ENCODE results near the gene DNM3. TPM values are rescaled to one million over a fixed set of nuclear protein-coding genes. Genes with fewer than 3 reads are reported as not detected.
A peak's percentile ranks its signal among the peaks of the same experiment; 100 is the strongest.
"Not testable (repeated sequence)": the region's sequence is repeated elsewhere in the genome, so short reads cannot be mapped to it uniquely, and the experiment has no call there.

DNM3 gene
- total RNA-seq, 1 donor from 2014 or later: 1.8 TPM

GRCh38 chr1:171798765-171799164, 42.5 kb upstream of the DNM3 start:
- TF ChIP-seq CTCF (conservative IDR thresholded peaks at IDR 0.05; ENCODE audit: low read depth, low read length): no peak
- no peak for DNase-seq (ENCODE audit: low read depth)
- H3K4me3 ChIP-seq (ENCODE audit: low read depth, low read length): no peak overlapping the region

GRCh38 chr1:171799166-171799565, 42.1 kb upstream of the DNM3 start:
- TF ChIP-seq CTCF (conservative IDR thresholded peaks at IDR 0.05; ENCODE audit: low read depth, low read length): no peak
- no peak overlapping the region for H3K4me3 ChIP-seq (ENCODE audit: low read depth, low read length)
- no peak for DNase-seq (ENCODE audit: low read depth)

- not testable (repeated sequence) for DNase-seq (ENCODE audit: low read depth); H3K4me3 ChIP-seq (ENCODE audit: low read depth, low read length)
These were observed 41.6 kb upstream of the DNM3 start for GRCh38 chr1:171799698-171800097.

GRCh38 chr1:171800342-171800741, 41.0 kb upstream of the DNM3 start:
- no peak overlapping the region for H3K4me3 ChIP-seq (ENCODE audit: low read depth, low read length)
- peak; percentile 25 for TF ChIP-seq CTCF (conservative IDR thresholded peaks at IDR 0.05; ENCODE audit: low read depth, low read length)
- no peak for DNase-seq (ENCODE audit: low read depth)

GRCh38 chr1:171800851-171801250, 40.4 kb upstream of the DNM3 start:
- H3K4me3 ChIP-seq (ENCODE audit: low read depth, low read length): no peak overlapping the region
- TF ChIP-seq CTCF (conservative IDR thresholded peaks at IDR 0.05; ENCODE audit: low read depth, low read length): no peak
- DNase-seq (ENCODE audit: low read depth): no peak

- no peak for DNase-seq (ENCODE audit: low read depth)
- TF ChIP-seq CTCF (conservative IDR thresholded peaks at IDR 0.05; ENCODE audit: low read depth, low read length): peak; percentile 86
- no peak overlapping the region for H3K4me3 ChIP-seq (ENCODE audit: low read depth, low read length)
These were observed 39.8 kb upstream of the DNM3 start for GRCh38 chr1:171801487-171801891.

- no peak overlapping the region for H3K4me3 ChIP-seq (ENCODE audit: low read depth, low read length)
- DNase-seq (ENCODE audit: low read depth): no peak
- peak; percentile 27 for TF ChIP-seq CTCF (conservative IDR thresholded peaks at IDR 0.05; ENCODE audit: low read depth, low read length)
These were observed 39.1 kb upstream of the DNM3 start for GRCh38 chr1:171802207-171802606.

GRCh38 chr1:171803045-171803444, 38.3 kb upstream of the DNM3 start:
- no peak for DNase-seq (ENCODE audit: low read depth)
- no peak overlapping the region for H3K4me3 ChIP-seq (ENCODE audit: low read depth, low read length)
- TF ChIP-seq CTCF (conservative IDR thresholded peaks at IDR 0.05; ENCODE audit: low read depth, low read length): no peak

Data from epithelial cell of proximal tubule (primary cell).